SU-DHL-6 (cell line): ENCODE results near the gene CLEC3A.

Source experiments
- H2AFZ ChIP-seq: fragments of 200-600 bp; sonication (generic); 2 replicates; pipeline ENCODE4 v1.6.1; 2014; ENCODE audit warnings: low read depth, mild to moderate bottlenecking, moderate library complexity, mixed read lengths, antibody characterized with exemption, low read length; ENCODE audit not compliant: severe bottlenecking
- H3F3A ChIP-seq: fragments of 200-600 bp; shearing (Covaris generic); 2 replicates; pipeline ENCODE4 v1.6.0; 2016; ENCODE audit warnings: antibody characterized with exemption, mild to moderate bottlenecking; ENCODE audit not compliant: insufficient read depth
- H3K27ac ChIP-seq: fragments of 200-600 bp; sonication (generic); 2 replicates; pipeline ENCODE4 v1.5.1; 2016; ENCODE audit warnings: low read depth, mild to moderate bottlenecking, low read length, moderate library complexity, mixed read lengths
- H3K27me3 ChIP-seq: fragments of 200-600 bp; sonication (generic), shearing (Covaris generic); 2 replicates; pipeline ENCODE4 v1.6.0; 2014; ENCODE audit warnings: mild to moderate bottlenecking, low read length
- H3K36me3 ChIP-seq: fragments of 200-600 bp; sonication (generic); 2 replicates; pipeline ENCODE4 v1.6.1; 2014; ENCODE audit warnings: mild to moderate bottlenecking, low read length, mixed read lengths
- H3K4me2 ChIP-seq: fragments of 300-600, 200-600 bp; shearing (Covaris generic), sonication (generic); 2 replicates; pipeline ENCODE4 v1.6.0; 2014; ENCODE audit warnings: low read length, low read depth, mild to moderate bottlenecking; ENCODE audit not compliant: poor library complexity, severe bottlenecking
- H3K4me3 ChIP-seq: fragments of 200-600 bp; sonication (generic); 2 replicates; pipeline ENCODE4 v1.5.1; 2014; ENCODE audit warnings: antibody characterized with exemption, low read length, mild to moderate bottlenecking, mixed read lengths; ENCODE audit not compliant: insufficient read depth, poor library complexity, severe bottlenecking
- H3K79me2 ChIP-seq: fragments of 200-600 bp; sonication (generic); 2 replicates; pipeline ENCODE4 v1.6.1; 2014; ENCODE audit warnings: mild to moderate bottlenecking, low read length, moderate library complexity; ENCODE audit not compliant: insufficient read depth
- H3K9ac ChIP-seq: fragments of 200-600 bp; sonication (generic); 2 replicates; pipeline ENCODE4 v1.7.0; 2014; ENCODE audit warnings: mild to moderate bottlenecking, low read length
- H3K9me2 ChIP-seq: fragments of 200-600 bp; sonication (generic); replicated peaks from 2 replicates; pipeline ENCODE4 v1.6.1; 2014; ENCODE audit warnings: low read length; ENCODE audit not compliant: insufficient read depth
- H3K9me3 ChIP-seq: fragments of 200-600 bp; sonication (generic); 2 replicates; pipeline ENCODE4 v1.6.1; 2014; ENCODE audit warnings: low read length, mixed read lengths; ENCODE audit not compliant: insufficient read depth
- H4K20me1 ChIP-seq: fragments of 200-600 bp; sonication (generic); 2 replicates; pipeline ENCODE4 v1.6.1; 2014; ENCODE audit warnings: low read depth, mild to moderate bottlenecking, antibody characterized with exemption, low read length, moderate library complexity, mixed read lengths
- CTCF ChIP-seq: fragments of 200-600 bp; sonication (generic); IDR thresholded peaks from one replicate; pipeline ENCODE4 v1.5.1; 2017; ENCODE audit warnings: antibody characterized with exemption, mild to moderate bottlenecking, low read length, moderate library complexity; ENCODE audit not compliant: insufficient read depth, poor library complexity, severe bottlenecking
- EZH2phosphoT487 ChIP-seq: fragments of 200-600 bp; sonication (generic), shearing (Covaris generic); conservative IDR thresholded peaks from 2 replicates; pipeline ENCODE4 v1.6.1; 2018; ENCODE audit warnings: mild to moderate bottlenecking, antibody characterized with exemption, low read length, moderate library complexity, mixed read lengths

The CLEC3A gene

DNA sequence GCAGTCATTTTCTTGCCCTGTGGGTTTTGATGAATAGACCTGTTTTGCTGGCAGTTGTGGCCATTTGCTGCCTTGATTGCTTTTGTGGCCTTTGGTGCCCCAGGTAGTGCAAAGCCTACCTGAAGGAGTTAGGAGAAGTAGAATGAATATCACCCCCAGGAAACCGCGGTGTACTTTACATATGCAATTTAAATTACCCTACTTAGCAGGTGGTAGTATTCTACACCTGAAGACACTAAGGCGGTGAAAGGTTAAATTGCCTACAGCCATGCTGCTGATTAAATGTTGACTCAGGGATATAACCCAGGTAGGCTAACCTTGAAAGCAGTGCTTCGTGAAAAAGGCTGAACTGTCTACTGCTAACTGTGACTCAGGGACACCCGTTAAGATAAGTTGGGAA is 49.9 kb downstream of the CLEC3A start:
- Histone ChIP-seq H2AFZ (no peak overlapping the region), H4K20me1 (no peaks in the 10 kb centered on the region), H3K4me2 (no peak overlapping the region), H3K9ac (no peak overlapping the region), H3K79me2 (no peaks in the 10 kb centered on the region), H3K9me2 (no peaks in the 10 kb centered on the region), H3K4me3 (no peak overlapping the region), H3K27ac (no peak overlapping the region), H3K27me3 (0 out of 2 replicates have a peak, but pooled peaks cover 3% of the 10 kb centered on the region), H3F3A (no peaks in the 10 kb centered on the region), H3K36me3 (no peaks in the 10 kb centered on the region), H3K9me3 (no peaks in the 10 kb centered on the region)
- TF ChIP-seq CTCF (no peak), EZH2phosphoT487 (no peak)

DNA sequence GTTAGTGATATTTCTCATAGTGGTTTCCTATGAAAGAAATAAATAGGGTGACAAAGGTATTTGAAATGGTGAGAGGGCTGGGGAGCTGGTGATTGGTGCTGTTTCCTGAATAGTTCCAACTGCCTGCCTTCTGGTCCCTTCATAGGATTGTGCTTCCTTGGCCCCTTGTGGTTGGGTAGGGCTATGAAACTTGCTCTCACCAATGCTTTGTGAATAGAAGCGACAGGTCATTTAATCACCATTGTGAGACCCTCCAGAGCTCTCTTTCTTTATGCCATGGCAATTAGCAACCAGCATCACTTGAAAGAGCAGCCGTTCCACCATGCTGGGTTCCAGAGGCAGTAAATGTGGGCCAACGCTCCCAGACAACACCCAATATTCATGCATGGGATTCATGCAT is 53.5 kb downstream of the CLEC3A start:
- Histone ChIP-seq H3K9ac (no peak overlapping the region), H3F3A (no peaks in the 10 kb centered on the region), H4K20me1 (no peaks in the 10 kb centered on the region), H3K27me3 (no peaks in the 10 kb centered on the region), H3K27ac (no peak overlapping the region), H3K9me2 (no peaks in the 10 kb centered on the region), H2AFZ (no peak overlapping the region), H3K4me3 (no peak overlapping the region), H3K9me3 (no peaks in the 10 kb centered on the region), H3K36me3 (no peaks in the 10 kb centered on the region), H3K79me2 (no peaks in the 10 kb centered on the region), H3K4me2 (no peak overlapping the region)
- TF ChIP-seq CTCF (no peak), EZH2phosphoT487 (no peak)

- Histone ChIP-seq H3K4me3 (no peak overlapping the region), H3K79me2 (no peaks in the 10 kb centered on the region), H2AFZ (no peak overlapping the region), H3K9ac (no peak overlapping the region), H3K9me2 (no peaks in the 10 kb centered on the region), H4K20me1 (no peaks in the 10 kb centered on the region), H3K27ac (no peak overlapping the region), H3K27me3 (no peaks in the 10 kb centered on the region), H3K36me3 (no peaks in the 10 kb centered on the region), H3K4me2 (no peak overlapping the region), H3K9me3 (no peaks in the 10 kb centered on the region), H3F3A (no peaks in the 10 kb centered on the region)
- no peak for TF ChIP-seq EZH2phosphoT487
- no peak for TF ChIP-seq CTCF
Observed at GRCh38 chr16:78081341-78081740, 59.0 kb downstream of the CLEC3A start.
